IMR-90 (cell line): ENCODE measurements around the gene TEX36.

Experiments
- BHLHE40 ChIP-seq: fragments of 150-350 bp; IDR thresholded peaks from 2 replicates; pipeline ENCODE4 v1.6.1; 2016; ENCODE audit warnings: mild to moderate bottlenecking, low read depth, low read length
- CEBPB ChIP-seq: IDR thresholded peaks from 2 replicates; pipeline ENCODE4 v1.6.1; 2012; ENCODE audit warnings: low read depth, low read length, improper control_type of control experiment
- NFE2L2 ChIP-seq: fragments of 150-350 bp; IDR thresholded peaks from 2 replicates; pipeline ENCODE4 v1.6.1; 2016; ENCODE audit warnings: low read depth, mild to moderate bottlenecking, low read length
- POLR2A ChIP-seq: IDR thresholded peaks from 2 replicates; pipeline ENCODE4 v1.6.1; 2012; ENCODE audit warnings: mild to moderate bottlenecking, low read depth, low read length
- TF ChIP-seq, protein P1 (sequence below): conservative IDR thresholded peaks from 2 replicates; pipeline ENCODE4 v1.5.1; 2012; ENCODE audit warnings: mild to moderate bottlenecking, low read depth, low read length, improper control_type of control experiment
- TF ChIP-seq, protein P2 (sequence below): fragments of 150-350 bp; IDR thresholded peaks from 2 replicates; pipeline ENCODE4 v1.6.1; 2017; ENCODE audit warnings: mild to moderate bottlenecking, antibody characterized with exemption, low read length, low read depth

DNA sequence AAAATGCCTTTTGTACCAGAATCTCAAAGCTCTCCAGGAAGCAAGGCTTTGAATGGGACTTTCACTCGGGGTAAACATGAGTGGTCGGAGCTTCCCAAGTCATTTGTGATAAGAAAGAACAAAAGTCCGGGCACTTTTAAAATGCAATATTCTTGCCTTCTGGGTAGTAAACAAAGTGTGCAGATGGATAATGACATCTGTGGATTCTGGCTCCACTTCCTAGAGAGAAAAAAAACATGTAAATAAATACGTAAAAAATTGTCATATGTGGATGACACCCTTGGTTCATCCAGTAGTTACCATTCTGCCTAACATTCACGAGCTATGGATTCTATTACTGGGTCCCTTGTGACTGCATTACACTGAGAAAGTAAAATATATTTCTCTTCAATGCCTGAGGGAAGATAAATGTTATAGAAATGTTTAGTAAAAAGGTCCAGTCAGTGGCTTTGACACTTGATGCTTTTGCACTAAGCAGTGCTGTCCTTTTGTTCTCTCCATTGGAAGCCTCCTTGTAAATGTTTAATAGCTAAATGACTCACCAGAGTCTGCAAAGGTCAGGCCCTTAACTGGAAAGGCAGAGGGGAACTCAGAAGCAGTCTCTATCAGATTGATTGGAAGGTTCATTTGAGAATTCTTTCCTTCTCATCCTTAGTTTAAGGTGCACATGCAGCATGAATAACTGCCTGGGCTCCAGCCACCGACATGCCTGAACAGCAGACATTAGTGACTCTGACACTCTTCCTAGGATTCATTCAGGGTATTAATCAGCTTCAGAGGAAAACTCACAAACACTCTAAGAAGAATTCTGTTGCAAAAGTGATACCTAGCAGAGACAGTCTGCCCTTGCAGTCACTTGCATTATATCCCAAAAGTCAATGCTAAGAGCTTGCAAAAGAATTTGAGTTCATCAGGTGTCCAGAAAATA is 24.8 kb upstream of the TEX36 start:
- TF ChIP-seq CEBPB (no peak), BHLHE40 (no peak), POLR2A (no peak), NFE2L2 (no peak)
- TF ChIP-seq, protein P1, sequence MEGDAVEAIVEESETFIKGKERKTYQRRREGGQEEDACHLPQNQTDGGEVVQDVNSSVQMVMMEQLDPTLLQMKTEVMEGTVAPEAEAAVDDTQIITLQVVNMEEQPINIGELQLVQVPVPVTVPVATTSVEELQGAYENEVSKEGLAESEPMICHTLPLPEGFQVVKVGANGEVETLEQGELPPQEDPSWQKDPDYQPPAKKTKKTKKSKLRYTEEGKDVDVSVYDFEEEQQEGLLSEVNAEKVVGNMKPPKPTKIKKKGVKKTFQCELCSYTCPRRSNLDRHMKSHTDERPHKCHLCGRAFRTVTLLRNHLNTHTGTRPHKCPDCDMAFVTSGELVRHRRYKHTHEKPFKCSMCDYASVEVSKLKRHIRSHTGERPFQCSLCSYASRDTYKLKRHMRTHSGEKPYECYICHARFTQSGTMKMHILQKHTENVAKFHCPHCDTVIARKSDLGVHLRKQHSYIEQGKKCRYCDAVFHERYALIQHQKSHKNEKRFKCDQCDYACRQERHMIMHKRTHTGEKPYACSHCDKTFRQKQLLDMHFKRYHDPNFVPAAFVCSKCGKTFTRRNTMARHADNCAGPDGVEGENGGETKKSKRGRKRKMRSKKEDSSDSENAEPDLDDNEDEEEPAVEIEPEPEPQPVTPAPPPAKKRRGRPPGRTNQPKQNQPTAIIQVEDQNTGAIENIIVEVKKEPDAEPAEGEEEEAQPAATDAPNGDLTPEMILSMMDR, result no peak
- TF ChIP-seq, protein P2, sequence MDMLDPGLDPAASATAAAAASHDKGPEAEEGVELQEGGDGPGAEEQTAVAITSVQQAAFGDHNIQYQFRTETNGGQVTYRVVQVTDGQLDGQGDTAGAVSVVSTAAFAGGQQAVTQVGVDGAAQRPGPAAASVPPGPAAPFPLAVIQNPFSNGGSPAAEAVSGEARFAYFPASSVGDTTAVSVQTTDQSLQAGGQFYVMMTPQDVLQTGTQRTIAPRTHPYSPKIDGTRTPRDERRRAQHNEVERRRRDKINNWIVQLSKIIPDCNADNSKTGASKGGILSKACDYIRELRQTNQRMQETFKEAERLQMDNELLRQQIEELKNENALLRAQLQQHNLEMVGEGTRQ, result no peak
